ENCODE data around the gene C5orf63.

- peak; percentile 63 for TF ChIP-seq ELF4 (IDR thresholded peaks at IDR 0.05)
- no peak for TF ChIP-seq LEF1 (IDR thresholded peaks at IDR 0.05; ENCODE audit: borderline replicate concordance)
- TF ChIP-seq BHLHE40 (IDR thresholded peaks at IDR 0.05; ENCODE audit: borderline replicate concordance): no peak
- TF ChIP-seq FOXM1 (IDR thresholded peaks at IDR 0.05; ENCODE audit: borderline replicate concordance): no peak
- TF ChIP-seq FOXA1 (IDR thresholded peaks at IDR 0.05): no peak
- TF ChIP-seq TARDBP (IDR thresholded peaks at IDR 0.05): no peak
- no peak for TF ChIP-seq SP1 (IDR thresholded peaks at IDR 0.05)
- TF ChIP-seq ARNT (IDR thresholded peaks at IDR 0.05): no peak
- TF ChIP-seq SUZ12 (IDR thresholded peaks at IDR 0.05): no peak
- TF ChIP-seq HDGF (IDR thresholded peaks at IDR 0.05; ENCODE audit: borderline replicate concordance): no peak
- TF ChIP-seq PKNOX1 (IDR thresholded peaks at IDR 0.05): no peak
- TF ChIP-seq FOXK2 (IDR thresholded peaks at IDR 0.05): no peak
These were observed at the start of gene C5orf63 for GRCh38 chr5:127072861-127073846.

Measured in HEK293T (cell line).